ENCODE results near the gene SRXN1. TPM values are rescaled to one million over a fixed set of nuclear protein-coding genes. Genes with fewer than 3 reads are reported as not detected.
A peak's percentile ranks its signal among the peaks of the same experiment; 100 is the strongest.

Gene SRXN1
- total and polyA plus RNA-seq, 2 donors (not counting 3 experiments of a cell fraction or from before 2014, with no cell fraction given) = 19.3 to 24.9 TPM

GRCh38 chr20:645318-646106 lies 7.5 kb downstream of the SRXN1 start:
- H3K9ac ChIP-seq (replicated peaks; ENCODE audit: extremely low read depth, insufficient read depth, low read length) = no peak overlapping the region
- H3K4me3 ChIP-seq (replicated peaks in 1 of 3; ENCODE audit: insufficient read depth in 1 of 3, low read depth in 1 of 3, low read length in 3 of 3) = no peak overlapping the region
- FAIRE-seq (peak; percentile 87), DNase-seq (ENCODE audit: low read depth, low spot score) (peak; percentile 80)
- H2AFZ ChIP-seq (ENCODE audit: low read depth, low read length) = no peak overlapping the region
- intact Hi-C loops (cut with micrococcal nuclease) (loop anchor here (1.0 kb wide), 3 partner anchors 83 to 291 kb away; no protein-coding TSS in a partner anchor), dilution Hi-C loops (cut with MboI; ENCODE audit: extremely low pct_ligation_motif_present, low sequenced_read_pairs) (no loop called here)
- no peak overlapping the region for H3K27ac ChIP-seq (ENCODE audit: insufficient read depth, low read depth, low read length)
- CTCF ChIA-PET = interaction anchor here (0.6 to 6.3 kb wide), 63 partner anchors 8 to 315 kb away, joined by 3 to 298 read pairs (median 5); partner anchors contain the start of genes CSNK2A1, SCRT2 and TRIB3
- POLR2A ChIA-PET = interaction anchor here (0.5 to 0.7 kb wide), 2 partner anchors 22 to 73 kb away, joined by 3 to 13 read pairs; no protein-coding TSS in a partner anchor
- no TSS peak for BruUV-seq (replicated peaks)
- no peaks in the 10 kb centered on the region for H4K20me1 ChIP-seq (replicated peaks; ENCODE audit: control insufficient read depth, extremely low read depth, insufficient read depth, low read length)
- TF ChIP-seq, protein P1, sequence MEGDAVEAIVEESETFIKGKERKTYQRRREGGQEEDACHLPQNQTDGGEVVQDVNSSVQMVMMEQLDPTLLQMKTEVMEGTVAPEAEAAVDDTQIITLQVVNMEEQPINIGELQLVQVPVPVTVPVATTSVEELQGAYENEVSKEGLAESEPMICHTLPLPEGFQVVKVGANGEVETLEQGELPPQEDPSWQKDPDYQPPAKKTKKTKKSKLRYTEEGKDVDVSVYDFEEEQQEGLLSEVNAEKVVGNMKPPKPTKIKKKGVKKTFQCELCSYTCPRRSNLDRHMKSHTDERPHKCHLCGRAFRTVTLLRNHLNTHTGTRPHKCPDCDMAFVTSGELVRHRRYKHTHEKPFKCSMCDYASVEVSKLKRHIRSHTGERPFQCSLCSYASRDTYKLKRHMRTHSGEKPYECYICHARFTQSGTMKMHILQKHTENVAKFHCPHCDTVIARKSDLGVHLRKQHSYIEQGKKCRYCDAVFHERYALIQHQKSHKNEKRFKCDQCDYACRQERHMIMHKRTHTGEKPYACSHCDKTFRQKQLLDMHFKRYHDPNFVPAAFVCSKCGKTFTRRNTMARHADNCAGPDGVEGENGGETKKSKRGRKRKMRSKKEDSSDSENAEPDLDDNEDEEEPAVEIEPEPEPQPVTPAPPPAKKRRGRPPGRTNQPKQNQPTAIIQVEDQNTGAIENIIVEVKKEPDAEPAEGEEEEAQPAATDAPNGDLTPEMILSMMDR (IDR thresholded peaks at IDR 0.05; ENCODE audit: extremely low read depth in 1 of 2, insufficient read depth in 1 of 2, low read depth in 1 of 2, low read length in 2 of 2) = peak; percentile 94 to 98
- peak; percentile 38 for TF ChIP-seq POLR2A (IDR thresholded peaks at IDR 0.05; ENCODE audit: low read depth, low read length)
- no peak for TF ChIP-seq GATA2 (IDR thresholded peaks at IDR 0.05; ENCODE audit: insufficient read depth, insufficient read length, low read depth, low read length)
- no peak overlapping the region for H3K4me2 ChIP-seq (ENCODE audit: insufficient read depth, low read length)
- no peaks in the 10 kb centered on the region for H3K4me1 ChIP-seq (ENCODE audit: control insufficient read depth, extremely low read depth, insufficient read depth, low read length)
- peaks cover 3 to 15% of the 10 kb centered on the region in 2 experiments for H3K36me3 ChIP-seq (ENCODE audit: control insufficient read depth in 2 of 2, extremely low read depth in 1 of 2, insufficient read depth in 2 of 2, low read length in 2 of 2)
- no peaks in the 10 kb centered on the region for H3K9me3 ChIP-seq (replicated peaks; ENCODE audit: control insufficient read depth, insufficient read depth, low read length)
- no peaks in the 10 kb centered on the region for H3K9me1 ChIP-seq (replicated peaks; ENCODE audit: control insufficient read depth, extremely low read depth, insufficient read depth, low read length)
- H3K27me3 ChIP-seq (ENCODE audit: control insufficient read depth in 2 of 2, insufficient read depth in 2 of 2, low read length in 2 of 2) = no peaks in the 10 kb centered on the region
- peaks cover 5% of the 10 kb centered on the region for H3K79me2 ChIP-seq (ENCODE audit: control insufficient read depth, insufficient read depth, low read length)
